NB4 (cell line): ENCODE results near the gene ZNF541.
A peak's percentile ranks its signal among the peaks of the same experiment; 100 is the strongest.

ENCODE experiments used
- DNase-seq: peaks from one replicate; pipeline ENCODE4 v3.0.0; 2010; ENCODE audit warnings: low read depth
- H3K4me3 ChIP-seq: one replicate; pipeline ENCODE4 v1.5.1; 2011; ENCODE audit warnings: mild to moderate bottlenecking, low read depth, low read length, moderate library complexity
- MYC ChIP-seq: IDR thresholded peaks from 2 replicates; pipeline ENCODE4 v1.6.1; 2011; ENCODE audit warnings: low read depth, low read length
- POLR2A ChIP-seq: IDR thresholded peaks from 2 replicates; pipeline ENCODE4 v1.6.1; 2011; ENCODE audit warnings: mild to moderate bottlenecking; ENCODE audit not compliant: insufficient read length; ENCODE audit errors: extremely low read depth
- TF ChIP-seq, protein P1 (sequence below): IDR thresholded peaks from 2 replicates; pipeline ENCODE4 v1.6.1; 2011; ENCODE audit warnings: low read depth, low read length
- TF ChIP-seq, protein P2 (sequence below): IDR thresholded peaks from one replicate; pipeline ENCODE4 v1.5.1; 2012; ENCODE audit warnings: low read depth, low read length

ZNF541 gene

DNA sequence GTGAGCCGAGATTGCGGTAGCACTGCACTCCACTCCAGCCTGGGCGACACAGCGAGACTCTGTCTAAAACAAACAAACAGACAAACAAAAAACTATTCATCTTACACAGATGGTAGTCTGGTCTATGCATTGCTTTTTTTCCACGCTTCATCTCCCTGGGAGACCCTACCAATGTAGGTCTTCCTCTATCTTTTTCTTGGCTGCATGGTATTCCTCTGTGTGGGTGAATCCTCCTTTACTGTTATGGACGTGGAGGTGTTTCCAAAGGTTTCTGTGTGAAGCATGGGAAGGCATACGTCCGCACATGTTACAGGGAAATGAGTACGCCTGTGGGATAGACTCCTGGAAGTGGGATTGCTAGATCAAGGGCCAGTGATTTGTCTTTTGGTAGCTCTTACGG, 41.6 kb upstream of the ZNF541 start:
- DNase-seq, result no peak
- TF ChIP-seq, protein P1, sequence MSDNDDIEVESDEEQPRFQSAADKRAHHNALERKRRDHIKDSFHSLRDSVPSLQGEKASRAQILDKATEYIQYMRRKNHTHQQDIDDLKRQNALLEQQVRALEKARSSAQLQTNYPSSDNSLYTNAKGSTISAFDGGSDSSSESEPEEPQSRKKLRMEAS, result no peak
- TF ChIP-seq, protein P2, sequence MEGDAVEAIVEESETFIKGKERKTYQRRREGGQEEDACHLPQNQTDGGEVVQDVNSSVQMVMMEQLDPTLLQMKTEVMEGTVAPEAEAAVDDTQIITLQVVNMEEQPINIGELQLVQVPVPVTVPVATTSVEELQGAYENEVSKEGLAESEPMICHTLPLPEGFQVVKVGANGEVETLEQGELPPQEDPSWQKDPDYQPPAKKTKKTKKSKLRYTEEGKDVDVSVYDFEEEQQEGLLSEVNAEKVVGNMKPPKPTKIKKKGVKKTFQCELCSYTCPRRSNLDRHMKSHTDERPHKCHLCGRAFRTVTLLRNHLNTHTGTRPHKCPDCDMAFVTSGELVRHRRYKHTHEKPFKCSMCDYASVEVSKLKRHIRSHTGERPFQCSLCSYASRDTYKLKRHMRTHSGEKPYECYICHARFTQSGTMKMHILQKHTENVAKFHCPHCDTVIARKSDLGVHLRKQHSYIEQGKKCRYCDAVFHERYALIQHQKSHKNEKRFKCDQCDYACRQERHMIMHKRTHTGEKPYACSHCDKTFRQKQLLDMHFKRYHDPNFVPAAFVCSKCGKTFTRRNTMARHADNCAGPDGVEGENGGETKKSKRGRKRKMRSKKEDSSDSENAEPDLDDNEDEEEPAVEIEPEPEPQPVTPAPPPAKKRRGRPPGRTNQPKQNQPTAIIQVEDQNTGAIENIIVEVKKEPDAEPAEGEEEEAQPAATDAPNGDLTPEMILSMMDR, result no peak
- TF ChIP-seq MYC, result no peak
- no peak overlapping the region for H3K4me3 ChIP-seq

DNA sequence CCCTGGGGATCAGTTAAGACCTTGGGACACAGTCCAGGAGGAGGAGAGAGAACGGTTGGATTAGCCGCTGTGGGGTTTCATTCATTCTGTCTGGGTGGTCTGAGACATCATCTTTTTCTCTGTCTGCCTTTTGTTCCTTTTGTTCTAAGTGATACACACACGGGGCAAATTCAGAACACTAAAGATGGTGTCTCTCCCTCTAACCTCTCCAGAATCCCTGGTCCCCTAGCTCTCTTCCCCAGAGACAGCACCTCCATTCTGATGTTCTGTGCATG, 41.0 kb upstream of the ZNF541 start:
- no peak overlapping the region for H3K4me3 ChIP-seq
- TF ChIP-seq MYC (no peak), POLR2A (no peak)
- TF ChIP-seq, protein P2, result no peak
- TF ChIP-seq, protein P1, result no peak
- DNase-seq, result no peak

DNA sequence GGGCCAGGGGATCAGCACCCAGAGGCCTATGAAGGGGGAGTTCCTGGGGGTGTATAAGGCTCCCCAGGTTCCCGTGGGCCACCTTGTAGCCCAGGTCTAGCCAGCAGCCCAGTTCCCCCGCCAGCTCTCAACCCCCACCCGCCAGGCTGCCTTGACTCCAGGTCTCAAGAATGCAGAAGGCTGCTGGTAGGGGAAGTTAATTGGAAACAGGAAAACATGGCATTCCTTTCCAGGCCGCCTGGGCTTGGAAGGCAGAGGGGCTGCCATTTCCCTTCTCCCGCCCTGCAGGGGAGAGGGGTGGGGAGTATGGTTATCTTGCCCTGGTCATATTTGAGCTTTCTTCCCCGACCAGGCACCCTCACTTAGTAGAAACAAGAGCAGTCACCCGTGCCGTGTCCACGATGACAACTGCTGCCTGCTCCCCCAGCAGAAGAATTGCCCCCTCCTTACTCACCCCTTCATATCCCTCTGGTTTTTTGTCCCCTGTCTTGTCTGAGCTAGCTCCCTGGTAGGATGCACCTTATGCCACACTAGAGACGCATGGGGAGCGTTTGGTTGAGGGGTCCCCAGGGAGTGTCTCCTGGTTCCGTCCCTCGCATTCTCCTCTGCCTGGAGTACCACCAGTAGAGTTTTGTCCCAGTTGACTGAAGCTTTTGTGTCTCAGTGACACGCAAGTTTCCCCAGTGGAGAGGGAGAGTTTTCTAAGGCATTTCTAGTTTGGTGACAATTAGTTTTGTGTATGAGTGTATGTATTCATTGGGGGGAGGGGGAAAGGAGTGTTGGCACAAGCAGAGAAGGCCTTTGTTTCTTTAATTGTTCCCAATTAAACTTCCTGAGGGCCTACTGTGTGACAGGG, 40.4 kb upstream of the ZNF541 start:
- DNase-seq, result no peak
- TF ChIP-seq, protein P2, result no peak
- TF ChIP-seq MYC, result no peak
- TF ChIP-seq, protein P1, result no peak
- no peak for TF ChIP-seq POLR2A
- no peak overlapping the region for H3K4me3 ChIP-seq

DNA sequence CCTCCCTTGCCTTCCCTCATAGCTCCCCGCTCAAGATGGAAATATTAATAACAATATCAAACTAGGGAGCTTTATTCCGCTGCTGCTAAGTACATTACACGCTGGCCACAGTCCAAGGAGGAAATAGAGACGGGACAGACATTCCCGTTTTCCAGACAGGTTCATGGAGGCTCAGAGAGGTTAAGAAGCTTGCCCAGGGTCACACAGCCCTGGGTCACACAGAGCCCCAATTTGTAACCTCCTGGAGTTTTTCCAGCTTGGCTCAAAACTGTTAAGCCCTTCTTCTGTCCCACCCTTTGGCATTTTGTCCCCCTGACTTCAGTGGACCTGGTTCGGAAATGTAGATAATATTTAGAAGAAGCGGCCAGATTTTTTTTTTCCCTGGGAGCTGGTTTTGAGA, 38.0 kb upstream of the ZNF541 start:
- DNase-seq, result no peak
- TF ChIP-seq POLR2A, result no peak
- no peak for TF ChIP-seq MYC
- TF ChIP-seq, protein P2, result no peak
- TF ChIP-seq, protein P1, result no peak
- H3K4me3 ChIP-seq, result no peak overlapping the region

DNA sequence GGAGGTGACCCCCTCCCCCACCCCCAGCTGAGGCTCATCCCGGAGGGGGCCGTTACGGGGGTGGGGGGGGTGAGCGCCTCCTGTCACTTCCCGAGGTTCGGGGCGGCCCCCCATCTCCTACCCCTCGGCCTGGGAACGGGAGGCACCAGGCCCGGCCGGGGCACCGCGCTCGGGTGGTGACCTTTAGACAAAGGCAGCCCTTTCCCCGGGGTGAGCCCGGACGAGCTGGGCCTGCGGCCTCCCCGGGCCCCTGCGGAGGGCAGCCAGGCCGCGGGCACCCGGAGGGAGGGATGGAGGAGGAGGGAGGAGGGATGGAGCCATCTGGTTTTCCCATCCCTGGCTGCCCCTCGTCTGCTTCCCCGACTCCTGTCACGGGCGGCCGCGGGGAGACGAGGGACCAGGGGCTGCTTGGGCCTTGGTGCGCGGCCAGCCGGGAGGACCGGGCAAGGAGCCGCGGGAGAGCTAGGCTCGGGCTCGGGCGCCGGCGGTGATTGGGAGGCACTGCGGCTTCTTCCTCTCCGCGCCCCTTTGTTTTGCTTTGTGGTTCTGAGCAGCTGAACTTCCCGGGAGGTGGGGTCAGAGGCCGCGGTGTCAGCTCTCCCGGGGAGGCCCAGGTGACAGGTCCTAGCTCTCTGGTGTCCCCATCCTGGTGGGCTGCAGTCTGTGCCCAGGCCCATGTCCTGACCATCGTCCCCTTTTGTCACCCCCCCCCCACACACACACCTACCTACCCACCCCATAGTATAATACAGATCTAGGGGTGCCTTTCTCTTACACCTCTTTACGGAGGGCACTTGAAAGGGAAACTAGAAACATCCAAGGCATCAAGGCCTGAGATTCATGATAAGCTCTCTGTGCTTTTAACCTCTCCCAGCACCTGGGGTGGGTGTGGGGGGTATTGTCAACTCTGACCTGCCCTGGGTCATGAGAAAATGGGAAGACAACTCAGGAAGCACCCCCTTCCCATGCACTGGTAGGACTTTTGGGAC, 37.3 kb upstream of the ZNF541 start:
- peak; percentile 87 for DNase-seq
- TF ChIP-seq POLR2A (no peak), MYC (peak; percentile 22; the same call in 1 of the 2 replicates)
- TF ChIP-seq, protein P1, result peak; percentile 35; the same call in 1 of the 2 replicates
- TF ChIP-seq, protein P2, result no peak
- H3K4me3 ChIP-seq, result peak overlapping the region; percentile 69
